Testis (tissue), 3 donors: ENCODE data around the gene KDM4C. TPM values are rescaled to one million over a fixed set of nuclear protein-coding genes. Genes with fewer than 3 reads are reported as not detected.

ENCODE experiments used
- DNase-seq: peaks from one replicate; pipeline ENCODE4 v3.0.0-alpha.2; 2019
- H3K27ac ChIP-seq, 2 donors: fragments of 200-600 bp; sonication (generic); one replicate each; pipeline ENCODE4 v1.5.1; 2019
- H3K27me3 ChIP-seq: fragments of 200-600 bp; sonication (generic); one replicate; pipeline ENCODE4 v1.5.1; 2019
- H3K36me3 ChIP-seq: fragments of 200-600 bp; sonication (generic); one replicate; pipeline ENCODE4 v1.5.1; 2017; ENCODE audit warnings: low read depth; ENCODE audit errors: missing control alignments
- H3K4me1 ChIP-seq: fragments of 200-600 bp; sonication (generic); one replicate; pipeline ENCODE4 v1.5.1; 2019
- H3K4me3 ChIP-seq, 2 donors: fragments of 200-600 bp; sonication (generic); one replicate each; pipeline ENCODE4 v1.5.1; 2017 to 2019
- H3K9me3 ChIP-seq: fragments of 200-600 bp; sonication (generic); one replicate; pipeline ENCODE4 v1.5.1; 2017
- POLR2A ChIP-seq: fragments of 450-650 bp; IDR thresholded peaks from one replicate; pipeline ENCODE4 v1.6.1; 2017; ENCODE audit warnings: antibody characterized with exemption, mild to moderate bottlenecking, moderate library complexity
- WGBS, 2 donors: methylation state at CpG; one replicate each; pipeline ENCODE4 v1.1.5; 2018; 5-methylcytosine and 5-hydroxymethylcytosine counted together
- intact Hi-C: fragments of 100-400 bp; cut with DNase I; formaldehyde crosslinking; loops from one replicate; pipeline ENCODE4 v1.15.1; 2023; ENCODE audit warnings: low total_unique reads
- polyA plus RNA-seq: library from polyadenylated mRNA; stranded (reverse); fragments of 350-450 nt; fragmentation: Illumina TruSeq; extraction: RNeasy Lipid Tissue Mini Kit (QIAGEN cat#74804); gene quantifications from one replicate; pipeline ENCODE4 v1.2.3, GENCODE V29; 2014; ENCODE audit warnings: low read depth, low replicate concordance; ENCODE audit not compliant: insufficient read depth
- total RNA-seq, 2 donors: library from RNA; depleted of rRNA; stranded (reverse); fragments of >200 nt; gene quantifications; one replicate each; pipeline ENCODE4 v1.2.3, GENCODE V29; 2016
- TF ChIP-seq, protein P1 (sequence below), 3 experiments: fragments of 450-650 bp in 2 of 3; fragments of 200-600 bp in 1 of 3; sonication (generic) in 1 of 3; IDR thresholded peaks; one replicate each; pipeline ENCODE4 v1.5.1; 2016 to 2019; ENCODE audit warnings: antibody characterized with exemption in 3 of 3, mild to moderate bottlenecking in 2 of 3, moderate library complexity in 1 of 3

Gene KDM4C
- total and polyA plus RNA-seq, 3 donors from 2014 or later = 16.7 to 58.8 (median 48.8) TPM

- Histone ChIP-seq H3K27ac (no peak overlapping the region), H3K9me3 (no peaks in the 10 kb centered on the region), H3K4me3 (no peak overlapping the region), H3K4me1 (no peaks in the 10 kb centered on the region), H3K36me3 (no peaks in the 10 kb centered on the region), H3K27me3 (no peaks in the 10 kb centered on the region)
- no peak for TF ChIP-seq POLR2A
- TF ChIP-seq, protein P1, sequence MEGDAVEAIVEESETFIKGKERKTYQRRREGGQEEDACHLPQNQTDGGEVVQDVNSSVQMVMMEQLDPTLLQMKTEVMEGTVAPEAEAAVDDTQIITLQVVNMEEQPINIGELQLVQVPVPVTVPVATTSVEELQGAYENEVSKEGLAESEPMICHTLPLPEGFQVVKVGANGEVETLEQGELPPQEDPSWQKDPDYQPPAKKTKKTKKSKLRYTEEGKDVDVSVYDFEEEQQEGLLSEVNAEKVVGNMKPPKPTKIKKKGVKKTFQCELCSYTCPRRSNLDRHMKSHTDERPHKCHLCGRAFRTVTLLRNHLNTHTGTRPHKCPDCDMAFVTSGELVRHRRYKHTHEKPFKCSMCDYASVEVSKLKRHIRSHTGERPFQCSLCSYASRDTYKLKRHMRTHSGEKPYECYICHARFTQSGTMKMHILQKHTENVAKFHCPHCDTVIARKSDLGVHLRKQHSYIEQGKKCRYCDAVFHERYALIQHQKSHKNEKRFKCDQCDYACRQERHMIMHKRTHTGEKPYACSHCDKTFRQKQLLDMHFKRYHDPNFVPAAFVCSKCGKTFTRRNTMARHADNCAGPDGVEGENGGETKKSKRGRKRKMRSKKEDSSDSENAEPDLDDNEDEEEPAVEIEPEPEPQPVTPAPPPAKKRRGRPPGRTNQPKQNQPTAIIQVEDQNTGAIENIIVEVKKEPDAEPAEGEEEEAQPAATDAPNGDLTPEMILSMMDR (IDR thresholded peaks at IDR 0.05) = no peak
- intact Hi-C loops = no loop called here
- WGBS, 2 donors = 81 to 95% methylated on average over 2 of the region's 2 CpGs
- DNase-seq = no peak
Measured at GRCh38 chr9:6901180-6901579, 143.4 kb downstream of the KDM4C start.

DNA sequence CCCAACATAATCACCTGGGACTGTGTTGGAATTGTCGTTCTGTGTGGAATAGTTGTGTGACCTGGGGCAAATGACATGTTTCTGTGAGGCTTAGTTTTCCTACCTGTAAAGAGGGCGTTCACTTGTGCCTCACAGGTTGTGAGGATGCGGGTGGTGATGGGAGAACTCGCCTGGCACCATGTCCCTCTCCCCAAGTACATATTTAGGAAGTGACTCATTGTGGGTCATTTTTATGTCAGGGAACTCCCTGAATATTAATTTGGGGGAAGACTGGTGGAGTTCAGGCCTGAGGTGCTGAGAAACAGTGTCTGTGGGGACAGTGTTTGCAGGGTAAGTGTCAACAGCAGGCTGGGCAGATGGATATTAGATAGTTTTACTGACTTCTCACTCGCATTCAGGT, 144.7 kb downstream of the KDM4C start:
- Histone ChIP-seq H3K4me3 (no peak overlapping the region), H3K9me3 (no peaks in the 10 kb centered on the region), H3K27ac (no peak overlapping the region), H3K36me3 (no peaks in the 10 kb centered on the region), H3K27me3 (no peaks in the 10 kb centered on the region), H3K4me1 (no peaks in the 10 kb centered on the region)
- no peak for DNase-seq
- TF ChIP-seq, protein P1 (IDR thresholded peaks at IDR 0.05) = no peak
- TF ChIP-seq POLR2A = no peak
- intact Hi-C loops = no loop called here
- 83 to 86% methylated on average over 5 of the region's 5 CpGs for WGBS, 2 donors

DNA sequence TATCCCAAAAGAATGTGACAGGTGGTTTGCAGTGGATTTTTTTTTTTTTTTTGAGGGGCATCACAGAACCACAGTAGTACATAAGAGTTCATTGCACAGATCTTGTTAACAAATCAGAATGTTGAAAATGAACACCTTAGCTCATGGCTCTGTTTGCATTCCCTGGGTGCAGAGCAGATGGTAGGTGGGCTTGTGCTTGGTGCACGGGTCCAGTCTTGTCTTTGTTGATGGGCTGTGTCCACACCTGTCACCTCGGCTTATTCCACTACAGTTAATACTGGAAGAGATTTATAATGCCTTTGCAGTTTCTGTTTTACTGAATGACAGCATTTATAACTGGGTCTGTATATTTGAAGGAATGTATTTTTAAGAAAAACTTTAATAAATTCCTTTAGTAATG, 146.6 kb downstream of the KDM4C start:
- Histone ChIP-seq H3K4me3 (no peak overlapping the region), H3K36me3 (no peaks in the 10 kb centered on the region), H3K4me1 (no peaks in the 10 kb centered on the region), H3K27me3 (no peaks in the 10 kb centered on the region), H3K9me3 (no peaks in the 10 kb centered on the region), H3K27ac (no peak overlapping the region)
- WGBS, 2 donors = 100% methylated on average over 2 of the region's 2 CpGs
- no peak for TF ChIP-seq POLR2A
- TF ChIP-seq, protein P1 (IDR thresholded peaks at IDR 0.05) = no peak
- DNase-seq = no peak
- intact Hi-C loops = no loop called here

GRCh38 chr9:6905850-6906375, 148.1 kb downstream of the KDM4C start:
- no peaks in the 10 kb centered on the region for H3K4me1 ChIP-seq
- H3K9me3 ChIP-seq = no peaks in the 10 kb centered on the region
- H3K36me3 ChIP-seq = no peaks in the 10 kb centered on the region
- no peak overlapping the region for H3K4me3 ChIP-seq
- intact Hi-C loops = no loop called here
- TF ChIP-seq POLR2A = no peak
- TF ChIP-seq, protein P1 (IDR thresholded peaks at IDR 0.05) = no peak
- no peak overlapping the region for H3K27ac ChIP-seq
- no peak for DNase-seq
- 87 to 91% methylated on average over 6 of the region's 6 CpGs for WGBS, 2 donors
- no peaks in the 10 kb centered on the region for H3K27me3 ChIP-seq

DNA sequence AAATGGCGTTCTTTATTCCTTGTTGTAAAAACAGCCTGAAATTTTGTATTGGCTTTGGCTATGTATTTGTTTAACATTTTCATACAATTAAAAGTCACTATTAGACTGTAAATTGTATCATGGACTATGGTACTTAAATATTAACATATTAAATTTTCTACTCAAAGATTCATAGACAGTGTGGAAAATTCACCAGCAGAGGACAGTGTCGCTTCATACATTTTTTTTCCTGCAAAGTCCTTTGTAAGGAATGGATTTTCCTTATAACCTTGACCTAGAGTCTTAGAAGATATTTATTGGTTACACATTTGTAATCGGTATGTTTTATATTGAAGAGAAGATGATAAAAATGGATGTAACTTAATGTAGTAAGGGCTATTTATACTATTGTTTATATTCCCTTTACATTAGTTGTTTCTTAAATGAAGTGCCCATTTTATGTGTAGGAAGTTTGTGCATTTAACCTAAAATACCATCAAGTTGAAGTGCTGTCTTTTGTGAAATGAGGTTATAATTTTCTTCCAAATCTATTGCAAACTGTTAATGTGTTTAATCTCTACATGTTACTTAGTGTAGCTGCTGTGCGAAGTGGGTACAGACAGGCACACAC, 150.1 kb downstream of the KDM4C start:
- Histone ChIP-seq H3K36me3 (no peaks in the 10 kb centered on the region), H3K9me3 (no peaks in the 10 kb centered on the region), H3K4me1 (no peaks in the 10 kb centered on the region), H3K4me3 (no peak overlapping the region), H3K27ac (no peak overlapping the region), H3K27me3 (no peaks in the 10 kb centered on the region)
- DNase-seq = no peak
- TF ChIP-seq, protein P1 (IDR thresholded peaks at IDR 0.05) = peak; percentile 14 to 74 (median 46)
- no peak for TF ChIP-seq POLR2A
- intact Hi-C loops = no loop called here
- WGBS, 2 donors = 57 to 58% methylated on average over 4 of the region's 4 CpGs
